Neutrophil (primary cell): Measurements from ENCODE around the gene ANKRD44.

Experiments used
- H3K27ac ChIP-seq: fragments of 200-600 bp; sonication (generic); 2 replicates; pipeline ENCODE4 v1.5.1; 2016; ENCODE audit warnings: mild to moderate bottlenecking, moderate library complexity
- H3K27me3 ChIP-seq: fragments of 200-600 bp; sonication (generic); 2 replicates; pipeline ENCODE4 v1.6.0; 2016; ENCODE audit warnings: mild to moderate bottlenecking
- H3K36me3 ChIP-seq: fragments of 200-600 bp; sonication (generic); 2 replicates; pipeline ENCODE4 v1.5.1; 2017
- H3K4me1 ChIP-seq, 2 experiments: fragments of 200-600 bp in 1 of 2; sonication (generic) in 1 of 2; 1 replicate in 1 of 2; 2 replicates in 1 of 2; pipeline versions ENCODE4 v1.5.1 to v1.6.1; 2013 to 2016; ENCODE audit warnings: low read depth in 1 of 2, low read length in 1 of 2, mild to moderate bottlenecking in 1 of 2, moderate library complexity in 1 of 2; ENCODE audit not compliant: control insufficient read depth in 1 of 2, insufficient read depth in 1 of 2
- H3K4me3 ChIP-seq, 2 experiments: fragments of 200-600 bp in 1 of 2; sonication (generic) in 1 of 2; 1 replicate in 1 of 2; 2 replicates in 1 of 2; pipeline ENCODE4 v1.5.1; 2013 to 2016; ENCODE audit warnings: low read depth in 1 of 2, low read length in 1 of 2, mild to moderate bottlenecking in 1 of 2, moderate library complexity in 1 of 2
- H3K9me3 ChIP-seq: fragments of 200-600 bp; sonication (generic); 2 replicates; pipeline ENCODE4 v1.5.1; 2016
- CTCF ChIP-seq: fragments of 200-600 bp; sonication (generic); IDR thresholded peaks from 2 replicates; pipeline ENCODE4 v1.5.1; 2016; ENCODE audit warnings: antibody characterized with exemption

The ANKRD44 gene

GRCh38 chr2:197163712-197164140 is 146.9 kb downstream of the ANKRD44 start:
- Histone ChIP-seq H3K36me3 (no peaks in the 10 kb centered on the region), H3K4me3 (no peak overlapping the region), H3K27me3 (no peaks in the 10 kb centered on the region), H3K27ac (no peak overlapping the region), H3K4me1 (peaks cover 14 to 15% of the 10 kb centered on the region in 2 experiments), H3K9me3 (no peaks in the 10 kb centered on the region)
- TF ChIP-seq CTCF = no peak

- H3K4me1 ChIP-seq = peaks cover 14% of the 10 kb centered on the region in 2 experiments
- H3K27me3 ChIP-seq = no peaks in the 10 kb centered on the region
- H3K27ac ChIP-seq = peak overlapping the region; percentile 28
- no peaks in the 10 kb centered on the region for H3K36me3 ChIP-seq
- no peaks in the 10 kb centered on the region for H3K9me3 ChIP-seq
- no peak overlapping the region for H3K4me3 ChIP-seq
- no peak for TF ChIP-seq CTCF
Measured at GRCh38 chr2:197161774-197162173, 148.8 kb downstream of the ANKRD44 start.

GRCh38 chr2:197159661-197160211 is 150.8 kb downstream of the ANKRD44 start:
- no peaks in the 10 kb centered on the region for H3K9me3 ChIP-seq
- no peak overlapping the region for H3K4me3 ChIP-seq
- no peaks in the 10 kb centered on the region for H3K27me3 ChIP-seq
- peaks cover 10 to 21% of the 10 kb centered on the region in 2 experiments for H3K4me1 ChIP-seq
- H3K27ac ChIP-seq = peak overlapping the region; percentile 35
- TF ChIP-seq CTCF = no peak
- H3K36me3 ChIP-seq = no peaks in the 10 kb centered on the region

GRCh38 chr2:197158591-197159550 is 151.7 kb downstream of the ANKRD44 start:
- Histone ChIP-seq H3K36me3 (no peaks in the 10 kb centered on the region), H3K4me3 (no peak overlapping the region), H3K9me3 (no peaks in the 10 kb centered on the region), H3K27me3 (no peaks in the 10 kb centered on the region), H3K4me1 (peaks cover 15 to 27% of the 10 kb centered on the region in 2 experiments), H3K27ac (peak overlapping the region; percentile 35)
- TF ChIP-seq CTCF = no peak

- H3K27me3 ChIP-seq = no peaks in the 10 kb centered on the region
- no peak overlapping the region for H3K27ac ChIP-seq
- no peak for TF ChIP-seq CTCF
- no peak overlapping the region for H3K4me3 ChIP-seq
- H3K9me3 ChIP-seq = no peaks in the 10 kb centered on the region
- peaks cover 23 to 35% of the 10 kb centered on the region in 2 experiments for H3K4me1 ChIP-seq
- H3K36me3 ChIP-seq = no peaks in the 10 kb centered on the region
Measured at GRCh38 chr2:197157879-197158537, 152.6 kb downstream of the ANKRD44 start.
